Posterior vena cava (tissue), 2 donors: ENCODE measurements around the gene CCR5. TPM values are rescaled to one million over a fixed set of nuclear protein-coding genes. Genes with fewer than 3 reads are reported as not detected.

Experiments used
- DNase-seq: peaks from one replicate; pipeline ENCODE4 v3.0.0-alpha.2; 2020; ENCODE audit warnings: low spot score
- intact Hi-C, 2 donors: fragments of 100-400 bp; cut with DNase I; formaldehyde crosslinking; loops; one replicate each; pipeline versions ENCODE4 v1.14.1 to v1.14.2; 2022 to 2023
- total RNA-seq, 2 donors: library from RNA; stranded (reverse); fragmentation: NEBNext Ultra II Directional; extraction: Animal tissue kit (Norgen Biotek cat#: 25700); gene quantifications; one replicate each; pipeline ENCODE4 v1.2.1, GENCODE V29; 2021
- donor health status: DM: yes; HTN: yes; CAD: no.
- donor health status: DM: yes; HTN: yes; CAD: no.

The CCR5 gene
- total RNA-seq, 2 donors from 2014 or later, result 1.9 to 2.1 TPM

GRCh38 chr3:46356276-46356675, 14.5 kb upstream of the CCR5 start:
- intact Hi-C loops, result no loop called here
- no peak for DNase-seq

- DNase-seq, result no peak
- intact Hi-C loops, result no loop called here
Measured at GRCh38 chr3:46356909-46357308, 13.8 kb upstream of the CCR5 start.

- no peak for DNase-seq
- intact Hi-C loops, result no loop called here
Measured at GRCh38 chr3:46358466-46358865, 12.3 kb upstream of the CCR5 start.

- DNase-seq, result no peak
- intact Hi-C loops, result no loop called here
Measured at GRCh38 chr3:46359733-46360493, 10.8 kb upstream of the CCR5 start.

- intact Hi-C loops, result no loop called here
- DNase-seq, result no peak
Measured at GRCh38 chr3:46360907-46361306, 9.8 kb upstream of the CCR5 start.

GRCh38 chr3:46361408-46362283, 9.1 kb upstream of the CCR5 start:
- no peak for DNase-seq
- intact Hi-C loops, result no loop called here

- intact Hi-C loops, result no loop called here
- DNase-seq, result no peak
Measured at GRCh38 chr3:46365041-46365440, 5.7 kb upstream of the CCR5 start.

GRCh38 chr3:46365737-46366524, 4.8 kb upstream of the CCR5 start:
- DNase-seq, result no peak
- intact Hi-C loops, result no loop called here

- DNase-seq, result no peak
- intact Hi-C loops, result no loop called here
Measured at GRCh38 chr3:46367811-46368210, 2.9 kb upstream of the CCR5 start.

GRCh38 chr3:46368569-46368968, 2.2 kb upstream of the CCR5 start:
- DNase-seq, result peak; percentile 87
- intact Hi-C loops, result no loop called here

- intact Hi-C loops, result no loop called here
- no peak for DNase-seq
Measured at GRCh38 chr3:46369151-46369550, 1.6 kb upstream of the CCR5 start.

GRCh38 chr3:46369675-46370132, 1.0 kb upstream of the CCR5 start:
- DNase-seq, result no peak
- intact Hi-C loops, result loop anchor here in 1 of 2 donors (5.0 kb wide), 1 partner anchor 1152 kb away; no protein-coding TSS in a partner anchor

GRCh38 chr3:46371519-46372340, 984 bp downstream of the CCR5 start:
- intact Hi-C loops, result loop anchor here in 1 of 2 donors (5.0 kb wide), 1 partner anchor 1154 kb away; no protein-coding TSS in a partner anchor
- no peak for DNase-seq

GRCh38 chr3:46372492-46373359, 2.0 kb downstream of the CCR5 start:
- intact Hi-C loops, result loop anchor here in 1 of 2 donors (5.0 kb wide), 1 partner anchor 1155 kb away; no protein-coding TSS in a partner anchor
- DNase-seq, result no peak

GRCh38 chr3:46374755-46375154, 4.0 kb downstream of the CCR5 start:
- intact Hi-C loops, result loop anchor here in 1 of 2 donors (5.0 kb wide), 1 partner anchor 1157 kb away; no protein-coding TSS in a partner anchor

GRCh38 chr3:46375218-46375617, 4.5 kb downstream of the CCR5 start:
- no peak for DNase-seq
- intact Hi-C loops, result no loop called here

More at GRCh38 chr3:46374755-46375154, 4.0 kb downstream of the CCR5 start:
- no peak for DNase-seq

GRCh38 chr3:46375814-46376213, 5.1 kb downstream of the CCR5 start:
- intact Hi-C loops, result no loop called here
- DNase-seq, result no peak
